ENCODE data around the gene HMGXB4. TPM values are rescaled to one million over a fixed set of nuclear protein-coding genes. Genes with fewer than 3 reads are reported as not detected.

The HMGXB4 gene
- total RNA-seq, 2 experiments from 2014 or later: 41.4 to 44.1 TPM

DNA sequence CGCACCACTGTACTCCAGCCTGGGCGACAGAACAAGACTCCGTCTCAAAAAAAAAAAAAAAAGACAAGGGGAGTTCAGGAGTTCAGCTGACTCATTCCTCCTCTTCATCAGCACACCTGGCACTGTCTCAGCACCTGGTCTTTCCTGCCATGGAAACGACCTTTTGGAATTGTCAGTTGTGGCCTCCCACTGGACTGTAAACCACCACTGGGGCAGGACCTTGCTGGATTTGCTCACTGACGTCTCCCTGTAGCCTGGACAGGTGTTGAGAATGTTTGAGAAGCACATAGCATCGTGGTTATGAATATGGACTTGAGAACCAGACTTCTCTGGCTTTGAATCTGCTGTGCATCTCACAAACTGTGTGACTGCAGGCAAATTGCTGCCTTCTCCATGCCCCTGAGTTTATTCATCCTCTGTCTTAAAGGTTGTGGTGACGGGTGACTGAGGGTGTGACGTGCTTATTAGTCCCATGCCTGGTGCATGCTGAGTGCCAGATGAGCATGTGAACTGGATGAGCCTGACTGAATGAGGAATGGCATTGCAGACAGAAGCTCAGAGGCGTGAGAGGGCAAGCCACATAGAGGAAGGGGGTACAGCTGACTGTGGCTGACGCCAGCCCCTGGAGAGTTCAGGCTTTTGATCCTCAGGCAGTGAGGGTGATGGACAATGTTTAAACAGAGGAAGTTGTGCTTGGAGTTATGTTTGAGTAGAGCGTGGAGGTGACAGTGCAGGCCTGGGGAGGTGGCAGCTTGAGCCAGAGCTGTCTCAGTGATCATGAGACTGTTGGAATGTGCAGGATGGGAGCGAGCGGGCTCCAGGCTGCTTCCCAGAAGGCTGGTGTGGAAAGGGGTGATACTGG is 55.1 kb downstream of the HMGXB4 start:
- Histone ChIP-seq H3K27me3 (ENCODE audit: control insufficient read depth in 1 of 2, insufficient read depth in 2 of 2, low read length in 2 of 2) (no peaks in the 10 kb centered on the region), H3K9me3 (ENCODE audit: control insufficient read depth in 1 of 2, insufficient read depth in 1 of 2, low read length in 2 of 2) (no peaks in the 10 kb centered on the region), H3K36me3 (ENCODE audit: insufficient read depth, low read length) (peaks cover 13% of the 10 kb centered on the region), H3K27ac (ENCODE audit: low read depth in 1 of 2, low read length in 2 of 2) (no peak overlapping the region), H3K4me1 (ENCODE audit: insufficient read depth, low read length) (peaks cover 86% of the 10 kb centered on the region), H3K4me3 (ENCODE audit: low read length) (no peak overlapping the region)
- Mint-ChIP-seq H3K27me3 (no peaks in the 10 kb centered on the region), H3K4me3 (peak overlapping the region; percentile 9), H3K27ac (no peak overlapping the region), H3K36me3 (ENCODE audit: low read depth) (peaks cover 10% of the 10 kb centered on the region), H3K4me1 (ENCODE audit: low read depth) (peaks cover 78% of the 10 kb centered on the region), H3K9me3 (no peaks in the 10 kb centered on the region)
- DNase-seq: peak in 1 of 14 experiments; percentile 45
- POLR2A ChIA-PET: interaction anchor here (1.9 kb wide), 1 partner anchor 13 kb away, joined by 10 read pairs; the partner anchor contains the start of gene TOM1
- no peak for ATAC-seq (ENCODE audit: poor library complexity)
- intact Hi-C loops (cut with DNase I, micrococcal nuclease): no loop called here
- CTCF ChIA-PET: interaction anchor here (1.9 kb wide), 1 partner anchor 55 kb away, joined by 4 read pairs; the partner anchor contains the start of gene HMGXB4
- TF ChIP-seq, protein P1, sequence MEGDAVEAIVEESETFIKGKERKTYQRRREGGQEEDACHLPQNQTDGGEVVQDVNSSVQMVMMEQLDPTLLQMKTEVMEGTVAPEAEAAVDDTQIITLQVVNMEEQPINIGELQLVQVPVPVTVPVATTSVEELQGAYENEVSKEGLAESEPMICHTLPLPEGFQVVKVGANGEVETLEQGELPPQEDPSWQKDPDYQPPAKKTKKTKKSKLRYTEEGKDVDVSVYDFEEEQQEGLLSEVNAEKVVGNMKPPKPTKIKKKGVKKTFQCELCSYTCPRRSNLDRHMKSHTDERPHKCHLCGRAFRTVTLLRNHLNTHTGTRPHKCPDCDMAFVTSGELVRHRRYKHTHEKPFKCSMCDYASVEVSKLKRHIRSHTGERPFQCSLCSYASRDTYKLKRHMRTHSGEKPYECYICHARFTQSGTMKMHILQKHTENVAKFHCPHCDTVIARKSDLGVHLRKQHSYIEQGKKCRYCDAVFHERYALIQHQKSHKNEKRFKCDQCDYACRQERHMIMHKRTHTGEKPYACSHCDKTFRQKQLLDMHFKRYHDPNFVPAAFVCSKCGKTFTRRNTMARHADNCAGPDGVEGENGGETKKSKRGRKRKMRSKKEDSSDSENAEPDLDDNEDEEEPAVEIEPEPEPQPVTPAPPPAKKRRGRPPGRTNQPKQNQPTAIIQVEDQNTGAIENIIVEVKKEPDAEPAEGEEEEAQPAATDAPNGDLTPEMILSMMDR (IDR thresholded peaks at IDR 0.05): no peak

- ATAC-seq (ENCODE audit: poor library complexity) (peak; percentile 17), DNase-seq (peak in 2 of 14 experiments; percentile 27 to 29)
- ChIA-PET POLR2A (interaction anchor here (1.9 kb wide), 1 partner anchor 14 kb away, joined by 10 read pairs; the partner anchor contains the start of gene TOM1), CTCF (interaction anchor here (1.2 to 1.9 kb wide), 2 partner anchors 17 to 56 kb away, joined by 4 read pairs; partner anchors contain the start of gene HMGXB4)
- H3K9me3 ChIP-seq (ENCODE audit: control insufficient read depth in 1 of 2, insufficient read depth in 1 of 2, low read length in 2 of 2): no peaks in the 10 kb centered on the region
- Mint-ChIP-seq H3K27me3 (no peaks in the 10 kb centered on the region), H3K4me1 (ENCODE audit: low read depth) (peaks cover 67% of the 10 kb centered on the region), H3K4me3 (no peak overlapping the region), H3K36me3 (ENCODE audit: low read depth) (peaks cover 21% of the 10 kb centered on the region), H3K27ac (no peak overlapping the region), H3K9me3 (no peaks in the 10 kb centered on the region)
- no peak overlapping the region for H3K4me3 ChIP-seq (ENCODE audit: low read length)
- intact Hi-C loops (cut with DNase I, micrococcal nuclease): no loop called here
- TF ChIP-seq, protein P1 (IDR thresholded peaks at IDR 0.05): no peak
- H3K27me3 ChIP-seq (ENCODE audit: control insufficient read depth in 1 of 2, insufficient read depth in 2 of 2, low read length in 2 of 2): no peaks in the 10 kb centered on the region
- no peak overlapping the region for H3K27ac ChIP-seq (ENCODE audit: low read depth in 1 of 2, low read length in 2 of 2)
- peaks cover 75% of the 10 kb centered on the region for H3K4me1 ChIP-seq (ENCODE audit: insufficient read depth, low read length)
- H3K36me3 ChIP-seq (ENCODE audit: insufficient read depth, low read length): peaks cover 23% of the 10 kb centered on the region
Observed at GRCh38 chr22:35313311-35314121, 56.2 kb downstream of the HMGXB4 start.

GRCh38 chr22:35314161-35314942 is 57.1 kb downstream of the HMGXB4 start:
- Histone ChIP-seq H3K4me3 (ENCODE audit: low read length) (no peak overlapping the region), H3K36me3 (ENCODE audit: insufficient read depth, low read length) (peaks cover 31% of the 10 kb centered on the region), H3K27me3 (ENCODE audit: control insufficient read depth in 1 of 2, insufficient read depth in 2 of 2, low read length in 2 of 2) (no peaks in the 10 kb centered on the region), H3K4me1 (ENCODE audit: insufficient read depth, low read length) (peaks cover 68% of the 10 kb centered on the region), H3K27ac (ENCODE audit: low read depth in 1 of 2, low read length in 2 of 2) (no peak overlapping the region), H3K9me3 (ENCODE audit: control insufficient read depth in 1 of 2, insufficient read depth in 1 of 2, low read length in 2 of 2) (no peaks in the 10 kb centered on the region)
- intact Hi-C loops (cut with DNase I, micrococcal nuclease): no loop called here
- ChIA-PET POLR2A (interaction anchor here (1.9 kb wide), 1 partner anchor 15 kb away, joined by 10 read pairs; the partner anchor contains the start of gene TOM1), CTCF (interaction anchor here (1.2 to 1.9 kb wide), 2 partner anchors 16 to 57 kb away, joined by 4 read pairs; partner anchors contain the start of gene HMGXB4)
- Mint-ChIP-seq H3K27ac (peak overlapping the region; percentile 62), H3K4me1 (ENCODE audit: low read depth) (peaks cover 59% of the 10 kb centered on the region), H3K9me3 (no peaks in the 10 kb centered on the region), H3K4me3 (no peak overlapping the region), H3K36me3 (ENCODE audit: low read depth) (peaks cover 21% of the 10 kb centered on the region), H3K27me3 (no peaks in the 10 kb centered on the region)
- ATAC-seq (ENCODE audit: poor library complexity) (no peak), DNase-seq (peak in 2 of 14 experiments; percentile 17 to 45)
- TF ChIP-seq, protein P1 (IDR thresholded peaks at IDR 0.05): no peak
